CD4-positive, alpha-beta T cell treated with Interleukin-4 for 4 hours (primary cell): ENCODE measurements around the gene NECTIN4.
"Not testable (repeated sequence)": the region's sequence is repeated elsewhere in the genome, so short reads cannot be mapped to it uniquely, and the experiment has no call there.

Experiments
- DNase-seq: peaks from one replicate; pipeline ENCODE4 v3.0.0-alpha.2; 2020

NECTIN4 gene

DNA sequence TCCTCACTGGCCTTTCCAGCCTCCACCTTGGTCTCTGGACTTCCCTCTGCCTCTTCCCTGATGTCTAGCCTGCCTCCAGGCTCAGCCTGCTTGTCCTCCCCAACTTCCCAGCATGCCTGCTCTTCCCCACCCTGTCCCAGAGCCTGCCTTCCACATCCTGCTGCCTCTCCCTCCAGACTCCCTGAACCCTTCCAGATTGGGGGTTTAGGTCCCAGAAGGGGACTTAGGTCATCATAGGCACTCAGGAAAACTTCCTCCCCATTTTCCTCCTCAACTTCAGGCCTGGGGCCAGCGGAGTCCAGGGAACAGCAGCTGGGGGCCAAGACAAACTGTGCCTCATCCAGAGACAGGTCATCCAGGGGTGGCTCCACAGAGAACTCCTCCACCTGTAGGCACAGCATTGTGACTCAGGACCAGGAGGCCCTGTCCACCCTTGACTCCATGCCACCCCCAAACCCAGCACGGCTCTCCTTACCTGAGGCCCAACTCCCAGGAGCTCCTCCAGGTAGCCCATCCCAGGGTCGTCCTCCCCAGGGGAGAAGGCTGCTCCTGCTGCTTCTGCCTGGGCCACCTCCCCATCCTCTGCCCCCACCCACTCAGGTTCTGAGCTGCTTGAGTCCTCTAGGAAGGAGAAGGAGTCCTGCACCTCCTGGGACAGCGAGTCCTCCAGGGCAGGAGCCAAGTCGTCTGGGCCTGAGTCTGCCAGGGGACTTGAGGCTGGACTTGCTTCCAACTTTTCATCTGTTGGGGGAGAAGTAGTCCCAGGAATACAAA lies 40.2 kb downstream of the NECTIN4 start:
- DNase-seq, result no peak

DNA sequence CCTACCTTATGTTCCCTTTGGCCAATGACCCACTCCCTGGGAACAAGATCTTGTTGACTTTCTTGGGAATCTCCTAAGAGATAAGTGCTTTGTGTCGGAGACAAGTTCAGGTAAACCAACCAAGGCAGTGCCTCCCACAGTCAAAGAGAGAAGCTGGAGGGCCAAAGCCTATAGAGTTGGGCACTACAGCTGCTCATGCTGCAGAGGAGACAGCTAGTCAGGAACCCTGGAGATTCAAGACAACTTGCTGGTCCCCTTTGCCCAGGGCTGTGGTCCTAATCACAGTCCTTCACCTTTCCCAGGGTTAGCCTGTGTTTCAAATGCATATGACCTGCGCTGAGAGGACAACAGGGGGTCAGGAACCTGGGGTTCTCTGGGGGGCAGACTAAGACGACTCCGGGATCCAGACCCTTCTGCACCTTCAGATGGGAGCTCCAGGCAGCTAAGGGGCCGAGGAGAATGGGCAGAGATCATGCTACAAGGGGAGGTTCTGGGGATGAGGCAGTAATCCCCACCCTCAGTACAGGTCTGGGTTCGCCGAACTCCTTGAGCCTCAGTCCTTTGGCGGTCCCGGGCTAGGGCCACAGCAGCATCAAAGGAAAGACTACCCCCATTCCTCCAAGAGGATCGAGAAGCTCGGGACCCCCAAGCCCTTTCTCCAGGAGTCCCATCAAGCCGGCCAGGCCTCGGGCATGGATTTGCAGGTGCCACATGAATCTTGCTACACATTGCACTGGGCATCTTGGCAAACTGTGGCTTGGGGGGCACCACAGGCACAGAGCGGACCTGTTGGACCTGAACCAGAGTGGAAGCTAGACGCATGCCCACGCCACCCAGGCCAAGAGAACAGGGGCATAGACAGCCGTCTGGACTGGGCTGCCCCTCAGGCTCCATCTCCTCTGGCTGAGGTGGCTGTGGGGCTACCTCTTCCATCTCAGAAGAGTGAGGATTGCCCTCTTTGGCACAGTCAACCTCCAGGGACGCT lies 41.6 kb downstream of the NECTIN4 start:
- no peak for DNase-seq

DNA sequence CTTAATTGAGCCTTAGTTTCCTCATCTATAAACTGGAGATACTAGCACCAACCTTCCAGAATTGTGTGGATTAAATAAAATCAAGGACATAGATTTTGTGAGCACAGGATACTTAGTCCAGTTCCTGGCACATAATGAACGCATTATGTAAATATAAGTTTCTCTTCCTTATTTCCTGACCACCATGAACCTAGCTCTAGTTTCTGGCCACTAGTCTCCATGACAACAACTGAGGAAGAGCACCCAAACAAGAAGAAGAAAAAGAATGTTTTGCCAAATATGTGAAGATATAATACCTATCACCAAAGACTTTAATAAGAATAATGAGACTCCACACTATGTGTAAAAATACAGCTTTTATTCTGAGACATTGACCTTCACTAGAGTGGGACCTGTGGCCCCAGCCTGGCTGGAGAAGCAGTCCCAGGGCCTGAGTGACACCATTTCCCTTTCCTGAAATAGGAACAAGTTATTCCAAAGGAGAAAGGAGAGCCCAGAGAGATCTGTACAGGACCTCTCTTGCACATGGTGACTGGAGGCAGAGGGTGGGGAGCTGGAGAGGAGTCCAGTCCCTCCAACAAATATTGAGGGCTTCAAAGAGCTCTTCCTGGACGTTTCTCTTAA lies 42.6 kb downstream of the NECTIN4 start:
- peak; percentile 37 for DNase-seq

DNA sequence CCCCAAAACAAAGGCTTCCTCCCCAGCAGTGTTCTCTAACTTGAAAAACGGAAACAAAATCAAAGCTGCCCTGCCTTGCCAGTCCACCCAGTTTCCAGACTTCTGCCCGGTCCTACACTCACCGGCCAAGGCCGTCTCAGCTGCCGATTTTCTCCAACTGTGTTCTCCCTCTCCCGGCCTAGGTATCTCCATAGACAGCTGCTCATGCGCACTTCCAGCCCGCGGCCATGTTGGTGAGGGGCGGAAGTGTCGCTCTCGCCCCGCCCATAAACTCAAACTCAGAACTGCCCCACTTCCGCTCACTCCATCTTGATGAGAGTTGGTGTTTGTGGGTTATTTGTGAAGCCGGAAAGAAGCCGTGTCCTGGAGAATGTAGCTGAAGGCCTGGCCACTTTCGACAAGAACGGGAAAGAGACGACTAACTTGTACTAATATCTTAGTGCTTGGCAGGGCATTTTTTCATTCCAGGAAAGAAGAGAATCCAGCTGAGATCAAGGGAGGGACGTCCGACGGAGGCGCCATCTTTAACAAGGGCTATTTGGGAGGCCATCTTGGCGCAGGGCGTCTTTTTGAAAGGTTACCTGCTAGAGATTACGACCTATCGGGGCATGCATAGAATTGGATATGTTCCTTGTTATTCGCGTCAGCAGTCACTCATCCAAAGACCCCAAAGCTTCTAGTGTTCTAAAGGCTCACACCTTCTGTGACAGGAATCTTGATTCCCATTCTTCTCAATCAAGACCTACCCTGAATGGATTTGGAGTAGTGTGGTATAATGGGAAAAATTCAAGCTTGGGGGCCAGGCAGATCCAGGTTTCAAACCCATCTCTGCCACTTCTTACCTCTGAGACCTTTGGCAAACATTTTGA lies 43.4 kb downstream of the NECTIN4 start, which contains the start of gene USF1:
Gene USF1 (minus strand): TSS at position 242 of the 869 bp plus-strand sequence. CDS start 2,702 bp downstream, outside the sequence.
- peak; percentile 93 for DNase-seq

DNA sequence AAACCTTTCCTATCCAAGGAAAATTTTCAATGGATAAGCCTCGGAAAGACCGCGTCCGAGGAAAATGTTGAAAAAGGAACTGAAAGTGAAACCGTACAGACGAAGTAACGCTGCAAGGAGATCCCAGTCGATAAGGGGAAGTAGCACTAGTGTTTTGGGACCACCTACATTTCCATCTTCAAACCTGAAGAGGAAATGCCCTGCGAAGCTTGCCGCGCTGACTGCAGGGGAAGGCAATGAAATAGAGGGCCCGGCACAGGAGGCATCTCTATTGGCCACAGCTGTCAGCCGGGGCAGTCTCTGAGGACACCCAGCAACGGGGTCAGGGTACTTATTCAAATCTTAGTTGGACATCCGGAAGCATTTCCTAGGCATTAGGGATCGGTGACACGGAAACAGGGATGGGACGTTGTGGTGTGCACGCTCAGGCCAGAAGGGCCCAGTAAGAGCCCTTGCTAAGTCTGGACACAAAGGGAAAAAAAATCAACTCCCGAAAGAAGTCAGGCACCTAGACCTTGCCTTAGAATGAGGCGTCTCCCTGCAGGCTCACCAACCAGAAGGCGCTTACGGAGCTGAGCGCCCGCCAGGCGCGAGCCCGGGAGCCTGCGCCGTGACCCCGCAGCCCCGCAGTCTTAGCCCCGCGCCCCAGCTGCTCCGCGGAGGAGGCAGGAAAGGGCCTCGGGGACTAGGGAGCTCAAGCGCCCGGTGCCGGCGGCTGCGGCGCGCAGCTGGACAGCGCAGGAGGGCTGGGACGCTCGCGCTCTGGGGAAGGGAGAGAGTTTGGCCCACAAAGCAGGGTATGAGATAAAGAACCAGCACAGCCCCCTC lies 44.2 kb downstream of the NECTIN4 start:
- DNase-seq, result peak; percentile 75

DNA sequence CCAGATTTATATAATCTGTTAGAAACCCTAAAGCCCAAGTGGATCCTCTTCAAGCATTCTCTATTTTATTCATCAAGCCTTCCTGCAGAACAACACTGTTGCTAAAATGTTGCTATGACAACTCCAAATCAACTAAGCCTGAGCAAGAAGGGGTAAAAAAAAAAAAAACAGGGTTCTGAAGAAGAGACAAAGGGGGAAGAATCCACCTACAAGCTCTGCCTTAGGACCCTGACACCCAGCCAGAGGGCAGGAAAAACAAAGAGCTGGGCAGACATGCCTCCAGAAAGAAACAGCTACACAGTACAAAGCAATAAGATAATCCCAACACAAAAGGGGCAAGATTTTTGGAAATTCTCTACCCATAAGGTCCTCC lies 44.8 kb downstream of the NECTIN4 start:
- peak; percentile 85 for DNase-seq

DNA sequence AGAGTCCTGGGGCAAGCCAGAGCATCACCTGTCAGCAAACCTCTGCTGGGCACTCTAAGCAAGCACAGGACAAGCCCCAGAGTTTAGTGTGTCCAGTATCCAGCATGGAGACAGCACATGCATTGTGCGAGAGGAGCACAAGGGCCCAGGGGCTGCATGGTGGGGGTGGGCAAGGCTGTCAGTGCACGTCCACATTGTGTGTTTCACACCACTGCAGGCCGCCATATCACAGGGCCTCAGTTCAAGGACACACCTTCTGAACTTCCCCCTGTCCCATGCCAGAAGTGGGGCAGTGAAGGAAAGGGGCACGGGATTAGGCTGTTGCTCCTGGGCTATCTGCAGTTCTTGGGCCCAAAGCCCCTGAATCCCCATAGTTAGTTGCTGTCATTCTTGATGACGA lies 49.8 kb downstream of the NECTIN4 start:
- DNase-seq, result no peak

DNA sequence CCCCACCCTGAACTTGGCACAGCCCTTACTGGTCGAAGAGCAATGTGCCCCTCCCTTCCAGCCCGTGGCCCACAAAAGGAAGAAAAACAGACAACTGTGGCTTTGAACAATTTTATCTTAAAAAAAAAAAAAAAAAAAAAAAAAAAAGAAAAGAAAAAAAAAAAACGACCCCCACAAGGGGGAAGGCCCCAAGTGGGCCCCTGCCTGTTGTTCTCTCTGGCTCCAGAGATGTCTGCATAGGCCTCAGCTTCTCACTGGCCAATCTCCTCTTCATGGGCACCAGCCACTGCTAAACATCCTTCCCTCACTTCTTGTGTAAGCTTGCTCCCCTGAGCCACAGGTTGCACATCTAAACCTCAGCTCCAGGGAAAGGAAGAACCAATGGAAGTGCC lies 50.2 kb downstream of the NECTIN4 start:
- DNase-seq, result no peak

DNA sequence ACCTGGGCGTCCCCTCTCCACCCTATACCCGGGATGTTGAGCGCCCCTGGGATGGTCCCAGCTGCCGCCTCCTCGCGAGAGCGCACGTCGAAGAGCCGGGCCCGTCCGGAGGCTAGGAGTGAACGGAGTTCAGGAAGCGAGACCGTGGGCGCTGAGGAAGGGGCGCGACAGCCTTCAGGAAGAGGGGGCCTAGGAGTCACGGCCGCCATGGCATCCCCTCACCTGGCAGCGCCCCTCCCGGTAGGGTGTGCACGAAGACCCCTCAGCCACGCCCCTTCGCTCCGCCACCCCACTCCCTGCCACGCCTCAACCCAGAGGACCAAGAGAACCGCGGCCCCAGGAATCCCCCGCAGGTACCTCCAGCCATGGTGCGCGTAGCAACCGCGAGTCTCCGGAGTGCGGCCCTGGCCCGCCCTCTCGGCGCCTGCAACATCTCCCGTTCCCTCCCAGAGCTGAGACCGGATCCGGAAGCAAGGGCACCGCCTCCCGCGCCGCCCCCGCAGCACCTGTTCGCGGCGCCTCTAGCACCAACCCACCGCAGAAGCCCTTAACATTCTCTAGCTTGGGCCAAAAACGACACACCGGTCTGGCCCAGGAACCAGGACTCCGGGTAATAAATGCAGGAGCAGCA lies 50.7 kb downstream of the NECTIN4 start, which contains the start of gene TSTD1:
Gene TSTD1 (minus strand): TSS at position 442 of the 631 bp plus-strand sequence. CDS start 75 bp downstream, at position 367.
- DNase-seq, result peak; percentile 87

DNA sequence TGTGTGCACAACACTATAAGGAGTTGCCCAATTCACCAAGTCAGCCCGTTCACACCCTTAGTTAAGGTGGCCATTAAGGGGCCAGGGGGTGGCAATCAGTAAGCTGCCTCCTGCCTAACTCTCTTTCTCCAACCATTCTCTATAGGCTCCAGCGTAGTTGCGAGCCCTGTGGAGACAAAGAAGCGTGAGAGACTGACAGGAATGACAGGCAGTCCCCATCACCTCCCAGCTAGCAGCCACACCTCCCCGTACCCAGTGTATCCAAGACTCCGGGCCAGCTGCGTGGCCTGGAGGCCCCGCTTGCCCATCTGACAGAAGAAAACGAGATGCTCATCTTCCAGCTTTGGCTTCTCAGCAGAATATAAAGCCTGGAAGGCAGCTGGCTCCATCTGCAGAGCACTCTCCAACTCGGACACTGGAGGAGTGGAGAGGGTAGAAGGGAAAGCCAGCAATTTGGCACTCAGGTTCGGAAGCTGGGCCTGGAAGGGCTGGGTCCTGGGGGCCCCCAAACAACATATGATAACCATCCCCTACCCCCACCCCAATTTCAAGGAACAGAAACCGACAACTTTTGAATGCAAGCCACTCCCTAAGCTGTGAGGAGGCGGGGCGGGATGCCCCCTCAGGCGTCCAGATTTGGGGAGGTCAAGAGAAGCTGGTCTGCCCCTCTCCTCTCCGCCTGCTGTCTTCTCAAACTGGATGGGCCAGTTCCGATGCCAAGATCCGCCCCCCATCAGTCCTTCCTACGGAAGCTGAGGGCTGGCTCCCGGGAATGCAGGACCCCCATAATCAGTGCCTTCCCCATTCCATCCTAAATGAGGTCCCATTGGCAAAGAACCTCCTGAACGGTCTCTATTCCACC lies 51.5 kb downstream of the NECTIN4 start:
- DNase-seq, result no peak

DNA sequence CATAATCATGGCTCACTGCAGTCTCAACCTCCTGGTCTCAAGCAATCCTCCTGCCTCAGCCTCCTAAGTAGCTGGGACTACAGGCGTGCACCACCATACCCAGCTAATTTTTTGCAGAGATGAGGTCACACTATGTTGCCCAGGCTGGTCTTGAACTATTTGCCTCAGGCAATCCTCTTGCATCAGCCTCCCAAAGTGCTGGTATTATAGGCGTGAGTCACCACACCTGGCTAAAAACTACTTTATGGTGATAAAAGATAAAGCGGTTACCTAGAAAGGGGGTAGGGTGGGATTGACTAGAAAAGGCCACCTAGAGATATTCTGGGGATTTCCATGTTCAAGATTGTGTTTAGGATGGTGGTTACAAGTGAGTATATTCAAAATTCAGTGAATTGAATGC lies 55.6 kb downstream of the NECTIN4 start:
- DNase-seq, result peak; percentile 28

DNA sequence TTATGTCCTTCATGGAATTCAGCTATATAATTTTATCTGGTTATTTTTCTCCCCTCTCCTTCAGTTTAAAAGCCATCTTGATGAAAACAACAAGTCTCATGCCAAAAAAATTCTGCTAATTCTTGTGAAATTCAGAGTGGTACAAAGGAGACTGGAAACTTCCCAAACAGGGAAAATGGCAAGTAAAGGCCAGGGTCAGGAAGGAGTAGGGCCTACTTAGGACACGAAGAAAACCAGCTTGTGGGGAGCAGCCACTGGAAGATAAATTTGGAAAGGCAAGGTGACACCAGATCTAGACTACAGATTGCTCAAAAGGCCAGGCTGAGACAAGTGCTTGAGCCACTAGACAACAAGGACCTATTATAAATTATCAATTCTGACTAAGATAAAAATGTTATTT lies 56.9 kb downstream of the NECTIN4 start:
- no peak for DNase-seq

DNA sequence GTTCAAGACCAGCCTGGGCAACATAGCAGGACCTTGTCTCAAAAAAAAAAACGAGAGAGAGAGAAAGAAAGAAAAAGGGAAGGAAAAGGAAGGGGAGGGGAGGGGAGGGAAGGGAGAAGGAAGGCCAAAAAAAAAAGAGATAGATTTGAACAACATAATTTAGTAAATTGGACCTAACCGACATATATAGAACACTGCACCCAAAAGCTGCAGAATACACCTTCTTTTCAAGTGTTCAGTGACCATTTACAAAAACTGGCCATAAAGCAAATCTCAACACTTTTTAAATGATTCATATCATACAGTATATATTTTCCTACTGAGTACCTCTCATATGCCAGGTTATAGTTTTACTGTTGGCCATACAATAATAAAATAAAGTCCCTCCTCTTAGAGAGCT lies 57.5 kb downstream of the NECTIN4 start:
- no peak for DNase-seq

DNA sequence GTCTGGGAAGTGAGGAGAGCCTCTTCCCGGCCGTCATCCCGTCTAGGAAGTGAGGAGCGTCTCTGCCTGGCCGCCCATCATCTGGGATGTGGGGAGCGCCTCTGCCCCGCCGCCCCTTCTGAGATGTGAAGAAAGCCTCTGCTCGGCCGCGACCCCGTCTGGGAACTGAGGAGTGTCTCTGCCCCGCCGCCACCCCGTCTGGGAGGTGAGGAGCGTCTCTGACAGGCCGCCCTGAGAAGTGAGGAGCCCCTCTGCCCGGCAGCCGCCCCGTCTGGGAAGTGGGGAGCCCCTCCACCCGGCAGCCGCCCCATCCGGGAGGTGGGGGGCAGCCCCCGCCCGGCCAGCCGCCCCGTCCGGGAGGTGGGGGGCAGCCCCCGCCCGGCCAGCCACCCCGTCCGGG lies 59.9 kb downstream of the NECTIN4 start:
- not testable (repeated sequence) for DNase-seq

DNA sequence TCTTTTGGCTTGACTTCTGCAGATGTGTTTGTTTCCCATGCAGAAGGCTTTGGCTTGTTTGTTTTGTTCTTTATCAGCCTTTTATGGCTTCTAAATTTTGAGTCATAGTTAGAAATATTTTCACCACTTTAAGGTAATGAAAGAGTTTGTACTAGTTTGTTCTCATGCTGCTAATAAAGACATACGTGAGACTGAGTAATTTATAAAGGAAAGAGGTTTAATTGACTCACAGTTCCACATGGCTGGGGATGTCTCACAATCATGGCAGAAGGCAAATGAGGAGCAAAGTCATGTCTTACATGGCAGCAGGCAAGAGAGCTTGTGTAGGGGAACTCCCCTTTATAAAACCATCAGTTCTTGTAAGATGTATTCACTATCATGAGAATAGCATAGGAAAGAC lies 62.4 kb downstream of the NECTIN4 start:
- DNase-seq, result not testable (repeated sequence)

DNA sequence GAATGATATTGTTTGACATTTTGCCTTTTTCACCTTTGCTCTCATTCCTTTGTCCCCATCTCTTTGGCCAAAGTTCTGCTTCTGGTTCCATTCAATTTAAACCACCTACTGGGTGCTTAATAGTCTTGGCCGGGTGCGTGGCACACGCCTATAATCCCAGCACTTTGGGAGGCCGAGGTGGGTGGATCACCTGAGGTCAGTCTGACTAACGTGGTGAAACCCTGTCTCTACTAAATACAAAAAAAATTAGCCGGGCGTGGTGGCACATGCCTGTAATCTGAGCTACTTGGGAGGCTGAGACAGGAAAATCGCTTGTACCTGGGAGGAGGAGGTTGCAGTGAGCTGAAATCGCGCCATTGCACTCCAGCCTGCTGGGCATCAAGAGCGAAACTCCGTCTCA lies 66.9 kb downstream of the NECTIN4 start:
- not testable (repeated sequence) for DNase-seq

DNA sequence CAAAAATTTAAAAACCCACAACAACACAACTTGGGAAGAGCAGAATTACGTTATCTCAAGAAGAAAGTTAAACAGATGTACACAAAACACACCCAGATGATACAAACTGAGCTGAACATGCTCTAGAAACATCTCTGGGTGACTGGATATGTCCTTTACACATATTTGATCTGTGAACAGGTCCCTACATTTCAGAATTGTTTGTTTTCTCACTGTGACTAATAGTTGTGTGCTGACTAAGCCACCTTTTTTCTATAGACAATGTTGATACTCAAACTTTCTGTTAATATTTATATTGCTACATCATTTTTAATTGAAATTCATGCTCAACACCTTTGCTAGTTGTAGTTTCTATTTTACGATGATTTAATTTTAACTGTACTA lies 67.4 kb downstream of the NECTIN4 start:
- peak; percentile 22 for DNase-seq

DNA sequence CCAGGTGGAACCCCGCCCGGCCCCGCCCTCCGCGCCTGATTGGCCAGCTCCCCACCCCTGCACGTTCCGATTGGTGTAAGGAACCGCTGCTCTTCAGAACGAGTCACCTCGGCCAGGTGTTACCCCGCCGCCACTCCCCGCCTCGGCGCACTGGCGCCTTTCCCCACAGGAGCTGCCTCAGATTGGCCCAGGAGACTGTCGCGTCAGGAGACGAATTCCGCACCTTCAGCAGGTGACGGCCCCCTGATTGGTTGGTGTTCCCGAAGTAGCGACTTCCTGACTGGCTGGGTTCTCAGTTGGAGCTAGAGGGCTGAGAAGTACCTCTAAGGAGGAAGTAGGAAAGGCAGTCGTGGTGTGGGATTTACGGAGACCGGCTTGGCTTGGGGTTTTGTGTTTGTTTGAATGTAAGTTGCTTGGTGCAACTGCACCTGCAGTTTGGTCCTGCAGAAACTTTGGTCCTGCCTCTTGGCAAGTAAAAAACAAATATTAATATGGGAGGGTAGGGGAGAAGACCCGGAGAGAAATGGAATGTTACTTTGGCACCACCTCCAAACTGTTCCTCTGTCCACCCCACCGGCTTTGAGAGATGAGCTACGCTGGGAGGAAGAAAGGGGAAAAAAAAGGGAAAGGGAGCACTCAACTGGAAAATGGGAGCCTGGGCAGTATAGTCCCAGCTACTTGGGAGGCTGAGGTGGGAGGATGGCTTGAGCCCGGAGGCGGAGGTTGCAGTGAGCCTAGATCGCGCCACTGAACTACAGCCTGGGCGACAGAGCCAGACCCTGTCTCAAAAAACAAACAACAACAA lies 68.0 kb downstream of the NECTIN4 start:
- DNase-seq, result peak; percentile 95
